Glutamatergic neuron (in vitro differentiated cells): ENCODE measurements around the gene SP140L. TPM values are rescaled to one million over a fixed set of nuclear protein-coding genes. Genes with fewer than 3 reads are reported as not detected.

Experiments used
- DNase-seq: peaks from one replicate; pipeline ENCODE4 v3.0.0; 2022
- H3K27ac Mint-ChIP-seq: one replicate; pipeline ENCODE4 v1.8.0; 2020; ENCODE audit warnings: mild to moderate bottlenecking, mixed read lengths, inconsistent platforms; ENCODE audit not compliant: unreplicated experiment
- H3K27me3 Mint-ChIP-seq: one replicate; pipeline ENCODE4 v1.8.0; 2020; ENCODE audit warnings: mild to moderate bottlenecking, moderate library complexity, mixed read lengths, inconsistent platforms; ENCODE audit not compliant: unreplicated experiment
- H3K36me3 Mint-ChIP-seq: one replicate; pipeline ENCODE4 v1.8.0; 2020; ENCODE audit warnings: mild to moderate bottlenecking, mixed read lengths, inconsistent platforms; ENCODE audit not compliant: unreplicated experiment
- H3K4me1 Mint-ChIP-seq: one replicate; pipeline ENCODE4 v1.8.0; 2020; ENCODE audit warnings: mild to moderate bottlenecking, low read depth, mixed read lengths, inconsistent platforms; ENCODE audit not compliant: unreplicated experiment
- H3K4me3 Mint-ChIP-seq: one replicate; pipeline ENCODE4 v1.8.0; 2020; ENCODE audit warnings: mild to moderate bottlenecking, mixed read lengths, inconsistent platforms; ENCODE audit not compliant: unreplicated experiment
- H3K9me3 Mint-ChIP-seq: one replicate; pipeline ENCODE4 v1.8.0; 2020; ENCODE audit warnings: mild to moderate bottlenecking, moderate library complexity, mixed read lengths, inconsistent platforms; ENCODE audit not compliant: unreplicated experiment
- total RNA-seq: library from RNA; stranded (reverse); fragmentation: NEBNext Ultra II Directional; extraction: Animal tissue kit (Norgen Biotek cat#: 25700); gene quantifications from one replicate; pipeline ENCODE4 v1.2.1, GENCODE V29; 2021; ENCODE audit not compliant: unreplicated experiment
- TF ChIP-seq, protein P1 (sequence below): fragments of 200-600 bp; sonication (generic); IDR thresholded peaks from one replicate; pipeline ENCODE4 v1.5.0; 2021; ENCODE audit not compliant: partially characterized antibody, unreplicated experiment

SP140L gene
- total RNA-seq, 1 donor from 2014 or later = 0.34 TPM

DNA sequence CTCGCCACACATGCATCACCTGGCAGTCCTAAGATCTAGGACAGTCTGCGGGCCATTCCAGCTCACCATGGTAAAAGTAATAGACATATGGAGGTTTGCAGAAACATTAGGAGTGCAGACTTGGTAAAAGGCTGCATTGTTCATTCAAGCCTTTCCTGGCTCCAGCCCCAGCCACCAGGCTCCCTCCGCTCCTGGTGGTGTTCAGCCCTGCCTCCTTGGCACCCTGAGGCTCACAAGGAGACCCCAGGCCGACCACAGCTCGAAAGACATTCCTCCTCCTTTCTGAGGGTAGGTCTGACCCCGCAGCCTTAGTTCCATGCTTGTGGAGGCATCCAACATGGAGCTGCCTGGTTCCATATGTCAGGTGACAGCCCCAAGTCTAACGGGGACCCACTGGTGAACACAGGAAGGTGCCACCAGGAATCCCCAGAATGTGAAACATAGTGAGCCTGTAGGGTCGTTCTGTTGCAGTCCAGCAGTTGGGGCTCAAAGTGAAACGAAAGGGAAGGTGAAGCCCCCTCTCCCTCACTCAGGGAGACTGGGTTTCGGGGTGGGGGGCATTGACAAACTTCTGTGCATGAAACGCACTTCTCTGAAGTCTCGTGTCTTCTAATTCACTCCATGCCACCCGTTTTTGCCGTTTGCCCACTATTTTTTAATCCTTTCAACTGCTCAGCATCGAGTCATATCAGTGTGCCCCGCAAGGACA, 84.0 kb downstream of the SP140L start:
- DNase-seq = no peak
- Mint-ChIP-seq H3K4me1 (no peaks in the 10 kb centered on the region), H3K9me3 (peaks cover 3% of the 10 kb centered on the region), H3K4me3 (peak overlapping the region; percentile 95), H3K27me3 (peaks cover 9% of the 10 kb centered on the region), H3K36me3 (no peaks in the 10 kb centered on the region), H3K27ac (peak overlapping the region; percentile 44)
- TF ChIP-seq, protein P1, sequence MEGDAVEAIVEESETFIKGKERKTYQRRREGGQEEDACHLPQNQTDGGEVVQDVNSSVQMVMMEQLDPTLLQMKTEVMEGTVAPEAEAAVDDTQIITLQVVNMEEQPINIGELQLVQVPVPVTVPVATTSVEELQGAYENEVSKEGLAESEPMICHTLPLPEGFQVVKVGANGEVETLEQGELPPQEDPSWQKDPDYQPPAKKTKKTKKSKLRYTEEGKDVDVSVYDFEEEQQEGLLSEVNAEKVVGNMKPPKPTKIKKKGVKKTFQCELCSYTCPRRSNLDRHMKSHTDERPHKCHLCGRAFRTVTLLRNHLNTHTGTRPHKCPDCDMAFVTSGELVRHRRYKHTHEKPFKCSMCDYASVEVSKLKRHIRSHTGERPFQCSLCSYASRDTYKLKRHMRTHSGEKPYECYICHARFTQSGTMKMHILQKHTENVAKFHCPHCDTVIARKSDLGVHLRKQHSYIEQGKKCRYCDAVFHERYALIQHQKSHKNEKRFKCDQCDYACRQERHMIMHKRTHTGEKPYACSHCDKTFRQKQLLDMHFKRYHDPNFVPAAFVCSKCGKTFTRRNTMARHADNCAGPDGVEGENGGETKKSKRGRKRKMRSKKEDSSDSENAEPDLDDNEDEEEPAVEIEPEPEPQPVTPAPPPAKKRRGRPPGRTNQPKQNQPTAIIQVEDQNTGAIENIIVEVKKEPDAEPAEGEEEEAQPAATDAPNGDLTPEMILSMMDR = no peak

DNA sequence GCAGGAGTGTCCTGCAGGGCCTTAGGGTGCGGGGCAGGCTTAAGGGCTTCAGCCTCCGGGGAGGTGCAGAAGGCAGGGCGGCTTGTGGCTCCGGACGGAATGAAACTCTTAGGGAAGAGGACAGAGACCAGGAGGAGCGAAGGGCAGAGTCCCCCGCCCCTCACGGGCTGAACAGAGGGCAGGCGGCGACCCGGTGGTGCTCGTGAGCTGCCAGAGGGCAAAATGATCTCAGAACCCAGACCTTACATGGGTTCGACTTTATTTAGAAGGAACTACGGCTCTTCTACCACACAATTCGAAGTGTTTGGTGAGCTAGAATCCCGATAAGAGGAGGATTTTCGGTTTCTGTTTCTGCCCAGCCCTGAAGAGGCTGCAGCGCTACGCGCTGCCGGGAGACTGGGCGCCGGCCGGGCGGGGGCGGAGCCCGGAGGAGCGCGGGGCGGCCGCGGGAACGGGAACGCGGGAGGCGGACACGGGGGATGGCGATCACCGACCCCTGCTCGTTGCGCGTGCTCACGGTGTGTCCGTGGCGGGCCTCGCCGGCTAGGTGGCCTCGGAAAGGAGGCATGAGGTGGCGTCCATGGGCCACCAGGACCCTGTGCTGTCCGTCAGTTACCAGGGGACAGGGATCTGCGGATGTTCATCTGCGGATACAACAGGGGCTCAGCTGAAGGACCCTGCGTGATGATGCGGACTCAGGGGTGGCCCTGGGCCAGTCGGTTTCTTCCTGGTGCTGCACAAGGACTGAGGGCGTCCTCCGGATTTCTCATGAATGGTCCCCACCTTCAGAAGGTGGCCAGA, 84.8 kb downstream of the SP140L start:
- peak overlapping the region; percentile 44 for H3K27ac Mint-ChIP-seq
- no peaks in the 10 kb centered on the region for H3K36me3 Mint-ChIP-seq
- DNase-seq = peak; percentile 59
- peak overlapping the region; percentile 95 for H3K4me3 Mint-ChIP-seq
- TF ChIP-seq, protein P1 = no peak
- no peaks in the 10 kb centered on the region for H3K4me1 Mint-ChIP-seq
- peaks cover 9% of the 10 kb centered on the region for H3K27me3 Mint-ChIP-seq
- H3K9me3 Mint-ChIP-seq = peaks cover 3% of the 10 kb centered on the region

DNA sequence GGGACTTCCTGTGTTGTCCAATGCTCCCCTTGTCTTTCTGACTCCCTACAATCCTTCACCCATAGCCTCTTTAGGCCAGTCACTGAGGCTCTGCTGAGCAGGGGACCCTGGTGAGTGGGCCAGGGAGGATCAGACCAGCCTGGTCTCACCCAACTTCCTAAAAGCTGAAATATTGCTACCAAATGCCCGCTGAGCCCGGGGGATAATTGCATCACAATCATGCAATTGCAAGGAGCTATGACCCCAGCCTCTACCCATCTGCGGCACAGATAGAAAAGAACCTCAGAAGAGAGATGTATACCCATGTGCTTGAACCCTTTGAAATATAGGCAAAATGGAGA, 85.3 kb downstream of the SP140L start:
- peak overlapping the region; percentile 79 for H3K4me3 Mint-ChIP-seq

DNA sequence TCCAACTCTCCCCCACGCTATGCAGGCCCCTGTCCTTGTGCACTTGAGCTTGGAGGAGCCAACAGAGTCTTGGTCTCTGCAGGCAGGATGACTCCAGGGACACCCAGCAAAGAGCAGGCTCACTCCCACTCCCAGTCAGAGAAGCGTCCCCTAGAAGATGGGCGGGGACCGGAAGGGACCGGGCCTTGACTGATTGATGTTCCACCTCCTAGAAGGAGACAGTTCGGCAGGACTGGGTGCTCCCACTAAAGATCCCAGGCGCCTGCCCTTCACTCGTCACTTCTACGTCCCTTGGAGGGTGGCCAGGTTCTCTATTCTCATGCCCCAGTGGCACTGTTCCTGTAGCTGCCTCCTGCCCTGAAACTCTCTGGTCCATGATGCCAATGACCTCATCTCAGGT, 85.9 kb downstream of the SP140L start:
- Mint-ChIP-seq H3K4me1 (no peaks in the 10 kb centered on the region), H3K36me3 (no peaks in the 10 kb centered on the region), H3K27ac (no peak overlapping the region), H3K27me3 (peaks cover 9% of the 10 kb centered on the region), H3K4me3 (no peak overlapping the region), H3K9me3 (peaks cover 1% of the 10 kb centered on the region)
- TF ChIP-seq, protein P1 = no peak
- no peak for DNase-seq

More for the DNA sequence above, 85.3 kb downstream of the SP140L start:
- Mint-ChIP-seq H3K36me3 (no peaks in the 10 kb centered on the region), H3K9me3 (peaks cover 1% of the 10 kb centered on the region), H3K27ac (no peak overlapping the region), H3K4me1 (no peaks in the 10 kb centered on the region), H3K27me3 (peaks cover 9% of the 10 kb centered on the region)
- TF ChIP-seq, protein P1 = no peak
- DNase-seq = no peak

DNA sequence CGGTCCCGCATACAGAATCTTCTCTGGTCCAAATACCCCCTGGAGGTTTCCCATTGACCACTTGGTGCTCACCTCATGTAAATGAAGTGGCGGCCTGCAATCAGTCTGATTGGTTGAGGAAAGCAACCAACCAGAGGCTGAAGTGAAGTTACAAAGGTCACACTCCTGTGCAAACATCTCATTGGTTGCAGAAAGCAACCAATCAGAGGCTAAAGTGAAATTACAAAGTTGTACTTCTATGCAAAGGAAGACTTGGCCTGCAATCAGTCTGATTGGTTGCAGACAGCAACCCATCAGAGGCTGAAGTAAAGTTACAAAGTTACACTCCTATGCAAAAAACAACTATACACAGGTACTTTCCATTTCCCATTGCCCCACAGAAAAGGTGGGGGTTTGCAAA, 86.5 kb downstream of the SP140L start:
- H3K27ac Mint-ChIP-seq = no peak overlapping the region
- H3K36me3 Mint-ChIP-seq = no peaks in the 10 kb centered on the region
- TF ChIP-seq, protein P1 = no peak
- peaks cover 1% of the 10 kb centered on the region for H3K9me3 Mint-ChIP-seq
- DNase-seq = no peak
- H3K4me1 Mint-ChIP-seq = no peaks in the 10 kb centered on the region
- peaks cover 9% of the 10 kb centered on the region for H3K27me3 Mint-ChIP-seq
- no peak overlapping the region for H3K4me3 Mint-ChIP-seq
